GM19463 (cell line): Measurements from ENCODE around the gene MICOS13.

Source experiments
- ATAC-seq: cut with Tn5 transposase; IDR thresholded peaks from one replicate; pipeline ENCODE4 v1.9.1; 2021; ENCODE audit warnings: mild to moderate bottlenecking, moderate library complexity; ENCODE audit not compliant: unreplicated experiment

Gene MICOS13

DNA sequence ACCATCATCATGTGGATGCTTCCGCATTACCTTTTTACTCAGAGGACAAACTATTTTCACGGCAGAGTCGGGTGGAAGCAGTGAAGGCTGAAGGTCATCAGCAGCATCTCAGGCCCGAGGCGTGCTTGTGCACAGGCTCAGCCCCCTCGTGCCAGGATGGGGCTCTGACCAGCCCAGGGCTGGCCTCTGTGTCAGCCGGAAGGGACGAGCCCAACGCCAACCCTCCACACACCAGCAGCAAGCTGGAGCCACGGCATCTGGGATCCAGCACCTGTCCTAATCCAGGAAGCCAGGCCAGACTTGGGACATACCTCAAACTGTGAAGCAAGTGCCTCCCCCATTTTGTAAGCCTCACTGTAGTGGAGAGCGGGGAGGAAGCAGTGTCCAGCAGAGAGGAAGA, 11.1 kb downstream of the MICOS13 start:
- no peak for ATAC-seq

- ATAC-seq = no peak
These were observed 12.5 kb downstream of the MICOS13 start for GRCh38 chr19:5667751-5668271.

DNA sequence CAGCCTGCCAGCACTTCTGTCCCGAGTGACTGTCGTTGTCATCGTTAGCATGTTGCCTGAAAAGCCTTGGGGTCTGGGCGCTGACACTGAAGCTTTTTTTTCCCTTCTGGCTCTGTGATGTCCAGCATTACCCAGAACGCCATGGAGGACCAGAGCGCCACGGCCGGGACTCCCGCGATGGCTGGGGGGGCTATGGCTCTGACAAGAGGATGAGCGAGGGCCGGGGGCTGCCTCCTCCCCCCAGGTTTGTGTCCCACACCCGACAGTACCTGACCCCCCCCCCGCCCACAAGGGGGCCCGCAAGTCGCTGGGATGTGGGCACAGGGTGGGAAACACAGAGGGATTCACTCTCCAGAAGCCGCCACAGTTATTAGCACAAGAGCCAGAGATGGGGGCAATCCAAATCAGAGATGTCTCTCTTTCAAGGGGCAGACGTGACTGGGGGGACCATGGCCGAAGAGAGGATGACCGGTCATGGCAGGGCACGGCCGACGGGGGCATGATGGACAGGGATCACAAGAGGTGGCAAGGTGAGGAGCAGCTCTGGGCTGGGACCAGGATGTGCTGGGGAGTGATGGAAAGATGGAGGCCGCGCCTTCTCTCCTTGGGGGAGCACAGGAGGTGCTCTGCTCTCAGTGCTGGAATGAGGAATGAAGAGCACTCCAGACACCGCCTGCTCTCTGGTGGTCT, 13.2 kb downstream of the MICOS13 start:
- ATAC-seq = no peak

DNA sequence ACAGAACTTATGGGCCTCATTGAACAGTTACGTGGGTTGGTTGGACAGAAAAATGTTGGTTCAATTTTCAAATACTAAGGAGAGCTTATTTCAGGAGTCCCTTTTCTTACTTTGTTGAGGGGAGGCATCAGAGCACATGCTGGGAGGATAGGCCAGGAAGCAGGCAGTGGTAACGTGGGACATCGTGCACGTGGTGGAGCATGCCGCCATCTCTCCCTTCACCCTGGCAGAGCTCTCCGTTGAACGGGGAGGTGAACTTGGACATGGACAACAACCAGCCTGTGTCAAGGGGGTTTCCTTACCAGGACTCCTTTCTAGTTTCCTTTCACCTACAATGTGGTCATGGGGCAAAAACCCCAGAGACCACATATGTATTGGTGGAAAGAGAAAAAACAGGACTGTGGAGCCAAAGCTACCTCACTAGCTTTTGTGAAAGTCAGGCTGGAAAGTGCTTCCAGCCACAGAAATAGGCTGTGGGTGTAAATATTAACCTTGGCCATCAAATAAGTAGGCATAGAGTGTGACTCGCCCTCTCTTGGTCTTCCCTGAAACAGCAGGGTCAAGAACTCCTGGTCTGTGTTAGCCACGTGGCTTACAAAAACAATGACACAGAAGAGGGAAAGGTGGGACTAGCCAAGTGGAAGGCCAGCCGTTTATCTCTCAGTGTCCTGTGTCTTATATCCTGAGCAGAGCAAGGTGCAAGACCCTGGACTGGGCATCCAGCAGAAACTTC, 14.4 kb downstream of the MICOS13 start:
- no peak for ATAC-seq

DNA sequence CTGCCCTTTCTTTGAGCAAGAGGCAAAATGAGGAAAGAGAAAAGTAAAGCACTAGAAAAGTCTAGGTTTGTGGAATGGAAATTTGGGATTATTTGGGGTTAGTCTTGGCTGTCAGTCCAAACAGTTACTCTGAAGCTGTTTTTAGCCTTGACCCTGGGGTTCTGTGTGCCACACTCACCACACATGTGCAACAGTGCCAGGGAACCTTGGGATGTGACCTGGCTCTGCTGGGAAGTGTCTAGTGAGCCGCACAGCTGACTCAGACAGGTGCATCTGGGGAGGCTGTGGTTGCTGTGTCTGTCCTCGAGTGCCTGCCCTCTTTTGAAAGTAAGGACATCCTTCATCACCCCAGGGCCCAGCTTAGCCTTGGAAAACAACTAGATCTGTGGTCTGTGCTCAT, 15.8 kb downstream of the MICOS13 start:
- ATAC-seq = no peak

GRCh38 chr19:5663904-5664303, 16.4 kb downstream of the MICOS13 start:
- ATAC-seq = no peak

GRCh38 chr19:5661483-5661882, 18.8 kb downstream of the MICOS13 start:
- no peak for ATAC-seq

DNA sequence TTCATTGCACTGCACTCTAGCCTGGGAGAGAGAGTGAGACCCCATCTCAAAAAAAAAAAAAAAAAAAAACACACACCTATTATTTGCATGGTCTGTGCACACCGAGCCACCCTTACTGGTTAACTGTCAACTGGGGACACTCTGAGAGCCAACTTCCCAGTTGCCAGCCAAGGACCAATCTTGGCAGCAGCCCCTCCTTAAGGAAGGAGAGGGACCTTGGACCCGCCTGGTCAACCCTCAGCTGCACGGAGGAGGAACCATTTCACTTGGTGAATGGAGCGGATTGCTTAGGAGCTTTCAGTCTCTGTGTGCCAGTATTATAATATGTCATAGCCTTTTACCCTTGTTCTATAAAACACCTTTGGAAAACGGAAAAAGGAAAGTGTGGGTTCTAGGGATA, 24.9 kb downstream of the MICOS13 start:
- ATAC-seq = no peak

GRCh38 chr19:5654931-5655330, 25.4 kb downstream of the MICOS13 start:
- no peak for ATAC-seq

GRCh38 chr19:5652261-5652660, 28.1 kb downstream of the MICOS13 start:
- ATAC-seq = no peak

DNA sequence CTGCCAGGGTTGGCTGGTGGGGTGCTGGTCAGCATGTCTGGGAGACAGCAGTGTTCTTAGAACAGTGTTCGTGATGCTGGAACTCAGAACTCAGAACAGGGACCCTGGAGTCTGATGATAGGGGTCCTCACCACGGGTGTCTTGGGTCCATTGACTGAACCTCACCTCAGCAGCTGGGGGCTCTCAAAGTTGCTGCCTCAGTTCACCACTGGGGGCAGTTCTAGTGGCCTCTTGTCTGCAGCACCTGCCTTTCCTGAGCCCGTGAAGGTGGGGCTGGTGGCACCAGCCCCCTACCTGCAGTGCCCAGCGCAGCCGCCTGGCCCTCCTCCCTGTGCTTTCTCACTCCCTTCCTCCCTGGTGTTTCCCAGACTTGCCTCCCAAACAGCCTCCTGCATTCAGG, 29.0 kb downstream of the MICOS13 start:
- ATAC-seq = no peak

DNA sequence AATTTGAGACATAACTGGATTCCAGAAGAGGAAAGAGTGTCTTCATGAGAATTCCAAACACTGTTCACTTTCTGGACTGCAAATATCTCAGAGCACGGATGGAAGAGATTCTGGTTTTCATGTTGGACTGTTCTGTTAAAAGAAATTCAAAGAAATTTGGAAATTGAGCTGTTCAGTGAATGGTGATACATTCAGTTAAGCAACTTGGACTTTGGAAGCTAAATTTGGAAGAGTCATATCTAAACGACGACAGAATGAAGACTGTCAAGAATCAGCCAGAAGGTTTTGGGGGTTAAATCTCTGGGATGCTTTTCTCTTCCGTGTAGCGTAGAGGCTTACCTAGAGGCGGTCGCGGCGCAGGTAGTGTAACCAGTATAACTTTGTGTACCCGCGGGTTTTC, 31.9 kb downstream of the MICOS13 start:
- no peak for ATAC-seq

DNA sequence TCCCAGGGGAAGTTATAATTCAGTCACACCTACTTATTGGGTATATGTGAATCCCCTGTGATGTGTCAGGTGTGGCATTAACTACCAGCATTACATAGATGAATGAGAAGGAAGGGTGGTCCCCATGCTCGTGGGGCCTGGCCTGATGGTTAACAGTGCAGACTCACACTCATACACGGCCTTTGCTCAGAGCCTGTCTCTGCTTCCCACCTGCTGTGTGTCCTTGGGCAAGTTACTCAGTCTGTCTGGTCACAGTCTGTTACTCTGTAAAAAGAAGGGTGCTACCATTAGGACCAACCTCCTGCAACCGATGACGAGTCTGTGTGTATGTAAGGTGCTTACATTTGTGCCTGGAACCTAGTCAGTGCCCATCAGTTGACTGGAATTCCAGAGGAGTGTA, 33.6 kb downstream of the MICOS13 start:
- ATAC-seq = no peak

GRCh38 chr19:5645409-5645808, 34.9 kb downstream of the MICOS13 start:
- ATAC-seq = no peak

GRCh38 chr19:5644037-5644436, 36.3 kb downstream of the MICOS13 start:
- ATAC-seq = no peak

GRCh38 chr19:5643060-5643459, 37.3 kb downstream of the MICOS13 start:
- no peak for ATAC-seq

GRCh38 chr19:5642204-5642603, 38.1 kb downstream of the MICOS13 start:
- no peak for ATAC-seq

GRCh38 chr19:5641171-5641570, 39.1 kb downstream of the MICOS13 start:
- no peak for ATAC-seq

DNA sequence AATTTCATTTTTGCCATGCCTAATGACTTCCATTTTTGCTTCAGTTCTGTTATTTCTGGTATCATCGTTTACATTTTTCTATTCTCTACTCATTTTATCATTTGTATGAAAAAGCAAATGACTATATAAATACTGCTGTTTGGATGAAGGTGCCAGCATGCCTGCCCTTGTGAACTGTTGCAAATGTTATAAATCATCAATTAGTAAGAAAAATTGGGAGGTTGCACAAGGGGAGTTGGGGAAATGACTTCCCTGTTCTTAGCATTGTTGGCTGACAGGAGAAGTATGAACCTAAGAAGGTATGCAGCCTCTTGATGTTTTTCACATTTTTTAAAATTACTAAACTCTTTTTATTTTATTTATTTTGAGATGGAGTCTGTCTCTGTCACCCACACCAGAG, 42.3 kb downstream of the MICOS13 start:
- no peak for ATAC-seq

GRCh38 chr19:5635427-5635826, 44.9 kb downstream of the MICOS13 start:
- ATAC-seq = no peak

- ATAC-seq = no peak
These were observed 47.7 kb downstream of the MICOS13 start for GRCh38 chr19:5632657-5633056.

GRCh38 chr19:5632241-5632612, 48.1 kb downstream of the MICOS13 start:
- ATAC-seq = no peak
